Omental fat pad (tissue), 4 donors: ENCODE results near the gene PPP1R3A. TPM values are rescaled to one million over a fixed set of nuclear protein-coding genes. Genes with fewer than 3 reads are reported as not detected.
"Not testable (repeated sequence)": the region's sequence is repeated elsewhere in the genome, so short reads cannot be mapped to it uniquely, and the experiment has no call there.

Experiments
- ATAC-seq: fragments of 150-250 bp; one replicate; pipeline ENCODE4 v1.9.1; 2016; ENCODE audit warnings: mild to moderate bottlenecking, moderate library complexity; ENCODE audit not compliant: low FRiP score
- DNase-seq: peaks from one replicate; pipeline ENCODE4 v3.0.0-alpha.2; 2019; ENCODE audit warnings: low spot score
- CTCF ChIP-seq, 3 donors: fragments of 450-650 bp; IDR thresholded peaks; one replicate each; pipeline ENCODE4 v1.5.1; 2016 to 2017; ENCODE audit warnings: antibody characterized with exemption in 3 of 3, mild to moderate bottlenecking in 3 of 3, moderate library complexity in 2 of 3
- total RNA-seq, 4 donors: library from RNA; depleted of rRNA; stranded (reverse); fragments of >200 nt; gene quantifications; one replicate each; pipeline ENCODE4 v1.1.0, GENCODE V29; 2016

PPP1R3A gene
- total RNA-seq, 4 donors from 2014 or later, result not detected

DNA sequence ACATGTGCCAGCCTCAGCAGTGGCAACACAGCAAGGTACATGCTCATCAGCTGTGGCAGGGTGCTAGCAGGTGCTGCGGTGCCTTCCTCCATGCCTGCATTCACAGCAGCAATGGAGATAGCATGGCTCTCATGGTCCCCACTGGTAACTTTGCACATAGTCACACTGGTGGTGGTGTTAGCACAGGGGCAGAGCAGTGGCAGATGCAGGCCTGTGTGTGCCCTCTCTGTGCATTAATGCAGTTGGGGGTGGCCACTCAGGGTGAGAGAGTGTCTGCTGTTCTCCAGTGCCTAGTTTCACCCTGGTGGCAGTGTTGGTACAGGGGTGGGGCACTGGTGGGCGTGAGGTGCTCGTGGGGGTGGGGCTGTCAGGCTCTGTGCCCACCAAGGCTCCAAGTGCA lies 17.7 kb upstream of the PPP1R3A start:
- no peak for TF ChIP-seq CTCF (IDR thresholded peaks at IDR 0.05)
- no peak for ATAC-seq

GRCh38 chr7:113929389-113929788 lies 10.6 kb upstream of the PPP1R3A start:
- DNase-seq, ATAC-seq: not testable (repeated sequence)

More for the DNA sequence above, 17.7 kb upstream of the PPP1R3A start:
- no peak for DNase-seq

GRCh38 chr7:113928112-113928511 lies 9.3 kb upstream of the PPP1R3A start:
- DNase-seq, result no peak
- TF ChIP-seq CTCF (IDR thresholded peaks at IDR 0.05), result no peak
- no peak for ATAC-seq

- no peak for TF ChIP-seq CTCF (IDR thresholded peaks at IDR 0.05)
- DNase-seq, result no peak
- ATAC-seq, result no peak
Measured at GRCh38 chr7:113922049-113922448, 3.2 kb upstream of the PPP1R3A start.

DNA sequence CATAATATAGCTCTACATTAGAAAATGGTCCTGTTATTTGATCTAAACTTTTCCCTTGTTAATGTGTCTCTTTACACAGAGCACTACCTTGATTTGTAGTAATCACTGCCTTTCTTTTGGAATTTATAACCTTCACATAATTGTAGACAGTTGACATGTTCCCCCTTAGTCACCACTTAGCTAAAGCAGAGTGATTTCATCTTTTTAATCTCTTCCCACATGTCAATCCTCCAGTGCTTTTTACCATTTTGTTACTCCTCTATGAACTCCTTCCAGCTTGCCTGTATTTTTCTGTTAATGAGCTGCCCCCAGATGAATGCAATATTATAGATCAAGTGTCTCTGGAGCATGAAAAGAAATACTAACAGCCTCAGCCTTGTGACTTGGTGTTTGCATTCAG lies 2.6 kb upstream of the PPP1R3A start:
- TF ChIP-seq CTCF (IDR thresholded peaks at IDR 0.05), result no peak
- no peak for ATAC-seq
- DNase-seq, result no peak

- no peak for TF ChIP-seq CTCF (IDR thresholded peaks at IDR 0.05)
- ATAC-seq (no peak), DNase-seq (no peak)
Measured at GRCh38 chr7:113917840-113918239, 969 bp downstream of the PPP1R3A start.

DNA sequence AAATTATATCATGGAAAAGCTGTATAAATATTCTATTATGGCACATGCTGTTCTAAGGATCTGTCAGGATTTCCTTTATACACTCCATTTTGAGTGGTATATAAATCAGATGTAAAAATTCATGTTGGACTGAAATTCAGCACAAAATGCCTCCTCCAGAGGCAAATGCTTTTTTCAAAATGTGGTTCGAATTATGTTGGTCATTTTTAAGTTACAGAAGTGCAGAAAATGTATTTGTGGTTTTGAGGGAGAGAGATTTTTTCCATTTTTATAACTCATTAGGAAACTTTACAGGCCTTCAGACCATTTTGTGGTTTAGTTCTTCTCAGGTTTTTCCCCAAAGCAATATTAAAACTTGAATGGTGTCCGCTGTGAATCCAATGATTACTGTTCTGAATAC lies 2.9 kb downstream of the PPP1R3A start:
- ATAC-seq, result no peak
- no peak for TF ChIP-seq CTCF (IDR thresholded peaks at IDR 0.05)
- DNase-seq, result no peak

DNA sequence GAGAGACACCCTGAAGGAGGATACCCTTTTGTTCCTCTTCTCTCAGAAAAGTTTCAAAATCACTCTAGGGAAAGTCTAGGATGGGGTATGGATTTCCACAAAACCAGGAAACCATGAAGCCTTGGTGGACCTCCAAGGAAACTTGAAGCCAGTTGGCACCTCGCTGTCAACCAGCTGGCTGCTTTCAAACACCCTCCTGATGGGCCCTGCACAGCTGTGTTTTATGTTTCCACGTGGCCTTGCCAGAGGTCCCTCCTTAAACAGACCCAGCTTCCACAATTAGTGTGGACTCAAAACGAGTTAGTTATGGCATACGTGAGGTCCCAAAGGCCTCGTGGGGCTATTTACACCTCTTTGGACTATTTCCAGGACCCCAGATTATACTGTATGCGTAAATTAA lies 5.9 kb downstream of the PPP1R3A start:
- TF ChIP-seq CTCF (IDR thresholded peaks at IDR 0.05), result no peak
- ATAC-seq, result no peak
- no peak for DNase-seq
